GM12878 (cell line): ENCODE measurements around the gene PTPN21. TPM values are rescaled to one million over a fixed set of nuclear protein-coding genes. Genes with fewer than 3 reads are reported as not detected.

Experiments
- ATAC-seq: fragments of 200-7000 bp; cut with Tn5 transposase; 3 replicates; pipeline ENCODE4 v1.9.1; 2020; ENCODE audit warnings: mild to moderate bottlenecking, moderate library complexity
- BruUV-seq: library from RNA; stranded (reverse); fragments of 400-500 nt; replicated peaks from 2 replicates; lab custom pipeline; 2021; lab: Mats Ljungman, UMichigan
- CTCF ChIA-PET: fragments of 300-600 bp; sonication (Branson Sonifier 250); formaldehyde crosslinking; extraction: SDS; loops from one replicate; lab custom pipeline; 2021; ENCODE audit warnings: inconsistent platforms; lab: Yijun Ruan, JAX
- POLR2A ChIA-PET: fragments of 350-600 bp; formaldehyde crosslinking; extraction: SDS; loops from one replicate; lab custom pipeline; 2021; ENCODE audit warnings: inconsistent platforms; lab: Charles Lee
- RAD21 ChIA-PET: fragments of 300-600 bp; sonication (Branson Sonifier 250); formaldehyde crosslinking; loops from one replicate; lab custom pipeline; 2023; ENCODE audit warnings: antibody characterized with exemption; ENCODE audit not compliant: unreplicated experiment; lab: Charles Lee
- SMC1A ChIA-PET: fragments of 300-600 bp; sonication (Branson Sonifier 250); formaldehyde crosslinking; loops from one replicate; lab custom pipeline; 2023; ENCODE audit not compliant: unreplicated experiment, uncharacterized antibody; lab: Charles Lee
- DNase-seq: peaks from one replicate; pipeline ENCODE4 v3.0.0-alpha.2; 2011; ENCODE audit warnings: low read depth, low spot score
- FAIRE-seq: peaks from 3 replicates; lab custom pipeline; 2011; peaks lifted over from hg19 to GRCh38; lab: Jason Lieb, UNC
- H2AFZ ChIP-seq: 2 replicates; pipeline ENCODE4 v1.6.0; 2011; ENCODE audit warnings: low read depth, low read length, control low read depth; ENCODE audit not compliant: control insufficient read depth
- H3K27ac ChIP-seq: 2 replicates; pipeline ENCODE4 v1.5.1; 2011; ENCODE audit warnings: control low read depth; ENCODE audit not compliant: control insufficient read depth, insufficient read depth
- H3K27me3 ChIP-seq, 2 experiments: replicated peaks in 1 of 2; 2 replicates each; pipeline versions ENCODE4 v1.6.0 to v1.6.1; 2011; ENCODE audit warnings: low read length in 1 of 2; ENCODE audit not compliant: control insufficient read depth in 2 of 2, insufficient read depth in 2 of 2
- H3K36me3 ChIP-seq, 2 experiments: 2 replicates each; pipeline ENCODE4 v1.5.1; 2011; ENCODE audit warnings: low read length in 1 of 2; ENCODE audit not compliant: control insufficient read depth in 2 of 2, insufficient read depth in 2 of 2
- H3K4me1 ChIP-seq: 2 replicates; pipeline ENCODE4 v1.6.1; 2011; ENCODE audit warnings: mild to moderate bottlenecking, low read length, moderate library complexity, mixed read lengths; ENCODE audit not compliant: control insufficient read depth, insufficient read depth
- H3K4me2 ChIP-seq: 2 replicates; pipeline ENCODE4 v1.6.0; 2011; ENCODE audit warnings: control low read depth; ENCODE audit not compliant: control insufficient read depth, insufficient read depth
- H3K4me3 ChIP-seq: fragments of 200-600 bp; sonication (generic); 2 replicates; pipeline ENCODE4 v1.5.1; 2016
- H3K79me2 ChIP-seq: 2 replicates; pipeline ENCODE4 v1.6.0; 2011; ENCODE audit warnings: low read length; ENCODE audit not compliant: control insufficient read depth, insufficient read depth
- H3K9ac ChIP-seq: 2 replicates; pipeline ENCODE4 v1.8.0; 2011; ENCODE audit warnings: low read length, control low read depth, mixed read lengths; ENCODE audit not compliant: control insufficient read depth, insufficient read depth
- H3K9me3 ChIP-seq: replicated peaks from 3 replicates; pipeline ENCODE4 v1.5.1; 2011; ENCODE audit warnings: mild to moderate bottlenecking, low read length; ENCODE audit not compliant: control insufficient read depth, insufficient read depth
- H4K20me1 ChIP-seq: 2 replicates; pipeline ENCODE4 v1.6.0; 2011; ENCODE audit not compliant: control insufficient read depth, insufficient read depth
- BHLHE40 ChIP-seq, 2 experiments: fragments of 450-650 bp in 1 of 2; IDR thresholded peaks; 2 replicates each; pipeline ENCODE4 v1.6.1; 2011 to 2017; ENCODE audit warnings: low read depth in 2 of 2, borderline replicate concordance in 1 of 2, improper control_type of control experiment in 1 of 2, low read length in 1 of 2, mild to moderate bottlenecking in 1 of 2
- BRCA1 ChIP-seq: IDR thresholded peaks from 2 replicates; pipeline ENCODE4 v1.6.1; 2011; ENCODE audit warnings: low read depth, low read length, improper control_type of control experiment
- EED ChIP-seq: sonication (generic); IDR thresholded peaks from 2 replicates; pipeline ENCODE4 v1.6.1; 2016; ENCODE audit warnings: antibody characterized with exemption, low read depth
- EZH2 ChIP-seq: IDR thresholded peaks from 2 replicates; pipeline ENCODE4 v1.6.1; 2012; ENCODE audit warnings: low read depth, mild to moderate bottlenecking, control low read depth, inconsistent platforms, low read length, borderline replicate concordance; ENCODE audit not compliant: control insufficient read depth
- KAT2A ChIP-seq: conservative IDR thresholded peaks from 2 replicates; pipeline ENCODE4 v1.6.1; 2011; ENCODE audit warnings: low read depth, low read length; ENCODE audit not compliant: control insufficient read depth
- MXI1 ChIP-seq: fragments of 150-350 bp; IDR thresholded peaks from 2 replicates; pipeline ENCODE4 v1.6.1; 2011; ENCODE audit warnings: low read depth, mild to moderate bottlenecking, inconsistent platforms, low read length, improper control_type of control experiment
- MYB ChIP-seq: fragments of 150-350 bp; IDR thresholded peaks from 2 replicates; pipeline ENCODE4 v1.6.1; 2014; ENCODE audit warnings: mild to moderate bottlenecking, low read depth, low read length, borderline replicate concordance
- POLR2AphosphoS5 ChIP-seq: IDR thresholded peaks from 2 replicates; pipeline ENCODE4 v1.6.1; 2011; ENCODE audit warnings: mild to moderate bottlenecking, low read length, inconsistent platforms
- WGBS: methylation state at CpG from one replicate; pipeline ENCODE4 v1.1.6; 2016; ENCODE audit warnings: low lambda C conversion rate; ENCODE audit not compliant: insufficient replicate concordance, insufficient coverage; ENCODE audit errors: missing lambda C conversion rate; 5-methylcytosine and 5-hydroxymethylcytosine counted together
- in situ Hi-C: fragments of 300-500 bp; cut with MboI; formaldehyde crosslinking; loops from 9 replicates; pipeline ENCODE4 v1.14.3; 2018; ENCODE audit warnings: mixed read lengths
- intact Hi-C: fragments of 100-400 bp; cut with micrococcal nuclease; formaldehyde crosslinking; loops from one replicate; pipeline ENCODE4 v1.14.2; 2022; ENCODE audit not compliant: unreplicated experiment
- polyA plus RNA-seq, 11 experiments: library from polyadenylated mRNA; depleted of rRNA in 4 of 11; unstranded in 6 of 11; stranded (reverse) in 5 of 11; fragments of >200 nt; fragmentation: Nextera tagmentation in 4 of 11; fragmentation: Illumina TruSeq in 1 of 11; extraction: Ambion mirVana in 4 of 11; extraction: Trizol in 1 of 11; gene quantifications; 1 replicate in 1 of 11; 2 replicates in 10 of 11; pipeline versions ENCODE4 v1.2.1 to v1.2.3, GENCODE V29; 2011 to 2016; ENCODE audit warnings: inconsistent platforms in 2 of 11, missing spikeins in 2 of 11, low read depth in 1 of 11
- total RNA-seq, 4 experiments: library from RNA; depleted of rRNA in 3 of 4; stranded (reverse); fragments of >200 nt in 3 of 4; fragmentation: Illumina TruSeq in 1 of 4; extraction: Trizol in 1 of 4; gene quantifications; 2 replicates each; pipeline versions ENCODE4 v1.2.1 to v1.2.3, GENCODE V29; 2013 to 2021

PTPN21 gene
- total and polyA plus RNA-seq, 10 of the 15 experiments (the other 5 are each of a cell fraction or from before 2014, with no cell fraction given) = 0.01 to 0.23 (median 0.04) TPM; not detected in 3

DNA sequence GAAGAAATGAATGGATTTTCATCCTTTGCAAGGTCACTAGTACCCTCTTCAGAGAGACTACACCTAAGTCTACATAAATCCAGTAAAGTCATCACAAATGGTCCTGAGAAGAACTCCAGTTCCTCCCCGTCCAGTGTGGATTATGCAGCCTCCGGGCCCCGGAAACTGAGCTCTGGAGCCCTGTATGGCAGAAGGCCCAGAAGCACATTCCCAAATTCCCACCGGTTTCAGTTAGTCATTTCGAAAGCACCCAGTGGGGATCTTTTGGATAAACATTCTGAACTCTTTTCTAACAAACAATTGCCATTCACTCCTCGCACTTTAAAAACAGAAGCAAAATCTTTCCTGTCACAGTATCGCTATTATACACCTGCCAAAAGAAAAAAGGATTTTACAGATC is 128.5 kb downstream of the PTPN21 start:
- DNase-seq = no peak
- POLR2A ChIA-PET = no interaction called here
- no TSS peak for BruUV-seq

DNA sequence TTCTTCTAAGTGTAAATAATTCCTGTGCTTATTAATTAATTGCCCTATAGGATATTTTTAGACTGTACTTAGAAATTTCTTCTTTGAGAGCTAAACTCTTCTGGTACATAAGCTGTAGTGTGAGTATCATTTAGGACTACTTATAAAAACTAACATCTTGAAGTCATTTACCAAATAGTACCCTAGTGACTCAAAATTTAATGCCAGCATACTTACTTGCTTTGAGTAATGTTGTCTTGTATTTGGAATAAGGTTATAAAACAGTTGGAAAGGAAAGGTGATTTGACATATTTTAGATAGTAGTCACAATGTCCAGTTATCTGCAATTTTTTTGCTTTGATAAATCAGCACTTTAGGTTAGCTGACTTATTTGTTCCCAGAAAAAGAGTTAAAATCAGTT is 130.2 kb downstream of the PTPN21 start:
- ATAC-seq = no peak

More for the DNA sequence above, 128.5 kb downstream of the PTPN21 start:
- FAIRE-seq (no peak), ATAC-seq (no peak)
- H3K79me2 ChIP-seq = no peaks in the 10 kb centered on the region
- no peaks in the 10 kb centered on the region for H3K36me3 ChIP-seq
- CTCF ChIA-PET = no interaction called here
- no peaks in the 10 kb centered on the region for H3K4me1 ChIP-seq
- H3K4me3 ChIP-seq = no peak overlapping the region
- no peaks in the 10 kb centered on the region for H3K27me3 ChIP-seq
- no peaks in the 10 kb centered on the region for H3K9me3 ChIP-seq
- H3K9ac ChIP-seq = no peak overlapping the region
- intact Hi-C loops (no loop called here), in situ Hi-C loops (no loop called here)
- TF ChIP-seq KAT2A = no peak
- TF ChIP-seq BRCA1 = no peak
- TF ChIP-seq POLR2AphosphoS5 = no peak
- TF ChIP-seq EZH2 = no peak
- no peak for TF ChIP-seq EED
- TF ChIP-seq BHLHE40 (IDR thresholded peaks at IDR 0.05; ENCODE audit: borderline replicate concordance in 1 of 2, low read depth in 2 of 2, low read length in 1 of 2) = no peak
- no peaks in the 10 kb centered on the region for H4K20me1 ChIP-seq
- no peak overlapping the region for H2AFZ ChIP-seq
- 85% methylated on average over 7 of the region's 7 CpGs for WGBS
- H3K4me2 ChIP-seq = no peak overlapping the region
- H3K27ac ChIP-seq = no peak overlapping the region
- RAD21 ChIA-PET = no interaction called here
- SMC1A ChIA-PET = no interaction called here

More for the DNA sequence above, 130.2 kb downstream of the PTPN21 start:
- TF ChIP-seq MXI1 (no peak), MYB (no peak)
- intact Hi-C loops (no loop called here), in situ Hi-C loops (no loop called here)
- Histone ChIP-seq H3K79me2 (no peaks in the 10 kb centered on the region), H3K9me3 (no peaks in the 10 kb centered on the region), H2AFZ (no peak overlapping the region), H3K4me3 (no peak overlapping the region), H3K4me1 (no peaks in the 10 kb centered on the region), H3K36me3 (no peaks in the 10 kb centered on the region), H3K27me3 (no peaks in the 10 kb centered on the region), H3K9ac (no peak overlapping the region), H3K27ac (no peak overlapping the region), H4K20me1 (no peaks in the 10 kb centered on the region), H3K4me2 (no peak overlapping the region)
- CTCF ChIA-PET = no interaction called here
- BruUV-seq = no TSS peak
- no peak for FAIRE-seq
- SMC1A ChIA-PET = interaction anchor here (1.0 kb wide), 1 partner anchor 16 kb away, joined by 3 read pairs; no protein-coding TSS in a partner anchor
- no peak for DNase-seq
- POLR2A ChIA-PET = no interaction called here
- RAD21 ChIA-PET = no interaction called here
